Renal pelvis (tissue), 4 donors: ENCODE results near the gene F7. TPM values are rescaled to one million over a fixed set of nuclear protein-coding genes. Genes with fewer than 3 reads are reported as not detected.
"Not testable (repeated sequence)": the region's sequence is repeated elsewhere in the genome, so short reads cannot be mapped to it uniquely, and the experiment has no call there.

ENCODE experiments used
- DNase-seq: peaks from one replicate; pipeline ENCODE4 v3.0.0-alpha.2; 2013
- polyA plus RNA-seq, 3 donors: library from polyadenylated mRNA; unstranded; fragments of 120-200 nt; gene quantifications; one replicate each; pipeline ENCODE4 v1.2.1, GENCODE V29; 2013; ENCODE audit not compliant: insufficient read length in 3 of 3

The F7 gene
- polyA plus RNA-seq, 3 donors = 4.5 to 5.8 (median 4.8) TPM

DNA sequence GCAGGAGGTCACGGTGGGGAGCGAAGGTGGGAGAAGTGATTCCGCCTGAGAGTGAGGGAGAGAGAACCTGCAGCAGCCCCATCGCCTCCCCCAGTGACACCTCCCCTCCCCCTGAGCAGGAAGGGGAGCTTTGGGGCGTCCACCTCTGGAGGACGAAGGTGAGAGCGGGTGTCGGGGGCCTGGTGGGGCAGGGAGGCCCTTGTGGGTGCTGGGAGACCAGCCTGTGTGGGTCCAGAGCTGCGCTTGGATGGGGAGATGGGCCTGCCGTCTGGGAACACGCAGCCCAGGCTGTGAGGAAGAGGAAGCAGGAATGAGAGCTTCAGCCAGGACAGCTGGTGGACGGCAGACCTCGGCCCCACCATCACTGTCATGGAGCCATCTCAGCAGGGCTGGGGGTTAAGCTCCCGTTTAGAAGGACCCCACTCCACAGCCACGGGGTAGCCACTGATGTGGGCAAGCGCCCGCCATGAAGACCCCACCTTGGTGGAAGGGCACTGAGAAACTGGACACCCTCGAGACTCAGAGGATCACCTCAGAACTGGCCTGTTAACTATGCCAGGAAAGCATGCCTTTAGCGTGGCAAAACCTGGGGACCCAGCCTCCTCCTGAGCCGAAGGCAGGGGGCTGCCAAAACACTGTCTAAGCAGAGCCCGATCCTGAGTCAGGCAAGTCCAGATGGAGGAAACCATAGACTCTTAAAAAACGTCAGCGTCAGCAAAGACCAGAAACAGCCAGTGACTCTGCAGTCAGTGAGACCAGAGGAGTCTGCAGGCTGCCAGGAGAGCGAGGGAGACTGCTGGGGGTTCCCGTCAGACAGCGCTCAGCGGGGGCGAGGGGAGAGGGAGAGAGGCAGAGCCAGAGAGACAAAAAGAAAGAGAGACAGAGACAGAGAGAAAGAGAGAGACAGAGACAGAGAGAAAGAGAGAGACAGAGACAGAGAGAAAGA, 46.4 kb downstream of the F7 start:
- no peak for DNase-seq

DNA sequence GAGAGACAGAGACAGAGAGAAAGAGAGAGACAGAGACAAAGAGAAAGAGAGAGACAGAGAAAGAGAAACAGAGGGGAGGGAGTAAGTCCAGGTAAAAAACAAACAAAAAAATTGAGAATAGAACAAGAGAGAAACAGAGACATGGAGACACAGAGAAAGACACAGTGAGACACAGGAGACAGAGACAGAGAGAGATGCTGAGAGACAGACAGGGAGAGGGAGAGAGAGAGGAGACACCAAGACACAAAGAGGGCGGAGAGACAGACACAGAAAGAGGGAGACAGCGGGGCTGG, 47.0 kb downstream of the F7 start:
- no peak for DNase-seq

DNA sequence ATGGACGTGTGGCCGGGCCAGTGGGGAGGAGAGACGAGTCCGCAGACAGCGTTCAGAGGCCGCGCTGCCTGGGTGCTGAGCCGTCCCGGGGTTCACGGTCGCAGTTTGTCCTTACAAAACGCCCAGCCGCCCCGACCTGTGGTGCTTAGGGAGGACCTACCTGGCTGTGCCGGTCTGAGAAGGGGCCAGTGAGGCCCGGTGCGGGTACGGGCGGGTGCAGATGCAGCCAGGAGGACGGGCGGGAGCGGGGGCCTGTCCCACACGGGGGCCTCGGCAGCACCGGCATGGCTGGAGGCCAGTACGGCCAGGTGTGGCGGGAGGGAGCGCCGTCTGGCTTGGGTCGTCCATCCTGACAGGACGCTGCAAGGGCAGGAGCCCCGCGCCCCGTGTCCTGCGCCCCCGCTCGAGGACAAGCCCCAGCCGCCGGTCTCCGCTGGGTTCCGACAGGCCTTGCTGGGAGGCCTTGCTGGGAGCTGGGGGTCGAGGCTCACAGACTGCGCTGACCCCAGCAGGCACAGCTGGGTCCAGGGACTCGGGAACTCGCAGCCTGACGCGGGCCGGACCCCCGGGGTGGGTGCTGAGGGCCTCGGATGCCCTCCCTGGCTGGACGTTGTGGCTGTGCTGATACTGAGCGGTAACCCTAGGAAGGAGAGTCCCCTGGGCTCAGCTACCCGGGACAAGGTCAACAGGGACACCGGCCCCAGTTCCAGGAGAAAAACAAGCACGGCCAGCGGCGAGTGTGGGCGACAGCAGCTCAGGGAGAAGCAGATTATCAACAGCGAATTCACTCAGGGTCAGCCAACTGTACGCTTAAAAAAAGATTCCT, 47.6 kb downstream of the F7 start:
- no peak for DNase-seq

DNA sequence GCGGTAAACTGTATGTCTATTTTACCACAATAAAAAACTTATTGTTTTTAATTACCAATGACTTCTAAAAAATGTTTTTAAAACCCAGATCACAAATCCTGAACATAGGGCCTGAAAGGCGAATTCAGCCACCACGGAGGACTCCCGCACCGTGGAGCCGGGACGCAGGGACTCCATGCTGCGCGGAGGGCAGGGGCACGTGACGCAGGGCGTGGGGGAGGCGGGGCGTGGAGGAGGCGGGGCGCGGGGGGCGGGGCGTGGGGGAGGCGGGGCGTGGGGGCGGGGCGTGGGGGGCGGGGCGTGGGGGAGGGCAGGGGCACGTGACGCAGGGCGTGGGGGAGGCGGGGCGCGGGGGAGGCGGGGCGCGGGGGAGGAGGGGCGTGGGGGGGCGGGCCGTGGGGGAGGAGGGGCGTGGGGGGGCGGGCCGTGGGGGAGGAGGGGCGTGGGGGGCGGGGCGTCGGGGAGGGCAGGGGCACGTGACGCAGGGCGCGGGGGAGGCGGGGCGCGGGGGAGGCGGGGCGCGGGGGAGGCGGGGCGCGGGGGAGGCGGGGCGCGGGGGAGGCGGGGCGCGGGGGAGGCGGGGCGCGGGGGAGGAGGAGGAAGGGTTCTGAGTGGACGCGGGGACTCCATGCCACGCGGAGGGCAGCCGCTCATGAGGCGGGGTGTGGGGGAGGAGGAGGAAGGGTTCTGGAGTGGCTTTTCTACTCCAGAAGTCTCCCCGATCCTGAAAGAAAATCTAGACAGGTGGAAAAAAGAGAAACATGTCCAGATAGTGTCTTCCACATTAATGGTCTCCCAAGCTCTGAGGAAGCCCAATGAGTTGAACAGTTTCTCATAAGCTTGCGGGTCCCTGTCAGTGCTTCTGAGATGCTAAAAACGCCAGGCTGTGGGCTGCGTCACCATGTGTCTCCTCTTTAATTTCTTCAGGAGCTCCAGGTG, 48.5 kb downstream of the F7 start:
- DNase-seq = no peak

- DNase-seq = no peak
Measured at GRCh38 chr13:113155201-113155600, 49.6 kb downstream of the F7 start.

DNA sequence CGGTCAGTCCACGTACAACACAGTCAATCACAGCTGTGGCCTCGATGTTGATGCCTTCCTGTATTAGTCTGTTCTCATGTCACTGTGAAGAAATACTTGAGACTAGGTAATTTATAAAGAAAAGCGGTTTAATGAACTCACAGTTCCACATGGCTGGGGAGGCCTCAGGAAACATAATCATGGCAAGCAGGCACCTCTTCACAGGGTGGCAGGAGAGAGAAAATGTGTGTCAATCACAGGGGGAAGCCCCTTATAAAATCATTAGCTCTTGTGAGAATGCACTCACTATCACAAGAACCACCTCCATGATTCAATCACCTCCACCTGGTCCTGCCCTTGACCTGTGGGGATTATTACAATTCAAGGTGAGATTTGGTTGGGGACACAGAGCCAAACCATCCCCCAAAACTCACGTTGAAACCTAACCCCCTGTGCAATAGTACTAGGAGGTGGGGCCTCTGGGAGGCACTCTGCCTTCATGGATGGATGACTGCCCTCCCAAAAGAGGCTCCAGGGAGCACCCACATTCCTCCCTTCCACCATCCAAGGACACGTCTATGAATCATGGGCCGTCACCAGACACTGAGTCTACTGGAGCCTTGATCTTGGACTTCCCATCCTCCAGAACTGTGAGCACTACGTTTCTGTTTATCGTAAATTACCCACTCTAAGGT, 50.5 kb downstream of the F7 start:
- DNase-seq = no peak

GRCh38 chr13:113157206-113157928, 51.8 kb downstream of the F7 start:
- no peak for DNase-seq

DNA sequence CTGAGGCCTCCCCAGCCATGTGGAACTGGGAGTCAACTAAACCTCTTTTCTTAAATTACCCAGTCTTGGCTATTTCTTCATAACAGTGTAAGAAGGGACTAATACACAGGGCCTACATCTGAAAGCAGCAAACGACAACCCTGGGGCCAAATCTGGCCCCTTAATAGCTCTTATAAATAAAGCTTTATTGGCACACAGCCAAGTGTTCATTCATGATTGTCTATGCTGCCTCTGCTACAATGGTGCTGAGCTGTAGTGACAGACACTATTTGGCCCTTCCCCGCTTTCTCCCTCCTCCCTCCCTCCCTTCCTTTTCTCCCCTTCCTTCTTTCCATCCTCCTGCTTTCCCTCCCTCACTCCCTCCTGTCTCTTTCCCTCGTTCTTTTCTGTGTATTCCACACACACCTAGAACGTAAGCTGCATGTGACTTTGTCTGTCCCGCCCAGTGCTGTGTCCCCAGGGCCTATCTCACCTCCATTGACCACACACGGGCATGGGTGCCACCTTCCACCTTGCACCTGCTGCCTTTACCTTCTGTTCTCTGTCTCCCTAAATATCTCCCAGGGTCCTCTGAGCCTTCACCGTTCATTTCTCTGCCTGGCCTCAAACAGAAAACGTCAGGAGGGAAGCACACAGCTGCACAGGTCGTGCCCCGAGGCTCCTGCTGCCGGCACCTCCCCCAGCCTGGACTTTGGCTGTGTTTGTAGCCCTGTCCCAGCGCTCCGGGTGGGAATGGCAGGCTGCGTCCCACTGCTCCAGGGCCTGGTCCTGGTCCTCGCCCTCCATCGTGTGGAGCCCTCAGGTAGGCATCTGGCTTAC, 52.5 kb downstream of the F7 start, which contains the start of gene PROZ:
Gene PROZ, plus strand, starts transcription at position 720 of the 819 bp plus-strand sequence. Its CDS starts 13 bp downstream, at position 733.
- no peak for DNase-seq

GRCh38 chr13:113158946-113159345, 53.4 kb downstream of the F7 start:
- no peak for DNase-seq

DNA sequence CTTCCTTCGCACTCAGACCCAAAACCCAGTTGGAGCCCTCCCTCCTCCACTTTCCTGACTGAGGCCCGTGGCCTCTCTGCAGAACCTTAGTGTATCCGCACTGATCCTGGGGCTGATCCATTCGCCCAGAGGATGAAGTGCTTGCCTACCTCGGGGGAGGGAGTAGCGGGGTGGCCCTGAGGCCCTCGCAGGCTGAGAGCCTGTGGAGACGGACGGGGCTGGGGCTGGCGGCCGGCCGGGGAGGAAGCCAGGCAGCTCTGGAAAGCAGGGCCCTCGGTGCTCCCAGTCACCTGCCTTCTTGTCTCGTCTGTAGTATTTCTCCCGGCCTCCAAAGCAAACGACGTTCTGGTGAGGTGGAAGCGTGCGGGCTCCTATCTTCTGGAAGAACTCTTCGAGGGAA, 54.1 kb downstream of the F7 start:
- DNase-seq = no peak

DNA sequence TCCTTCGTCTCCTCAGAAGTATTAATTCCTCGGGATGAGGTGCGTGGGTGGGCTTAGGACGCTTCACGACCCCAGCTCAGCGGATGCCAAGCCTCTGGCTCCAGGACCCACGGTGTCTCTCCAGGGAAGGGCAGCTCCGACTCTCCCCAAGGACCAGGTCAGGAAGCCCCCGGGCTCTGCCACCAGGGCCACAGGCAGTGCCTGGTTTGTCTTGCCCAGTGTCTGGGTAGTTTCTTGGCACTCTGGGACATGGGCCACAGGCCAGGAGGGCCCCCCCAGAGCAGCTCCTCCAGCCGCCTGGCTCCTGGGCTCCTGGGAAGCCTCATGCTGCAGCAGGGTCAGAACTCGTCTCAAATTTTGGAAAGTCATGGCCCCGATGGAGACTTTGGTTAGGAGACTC, 55.4 kb downstream of the F7 start:
- no peak for DNase-seq

GRCh38 chr13:113161433-113161832, 55.8 kb downstream of the F7 start:
- DNase-seq = no peak

GRCh38 chr13:113161975-113162374, 56.4 kb downstream of the F7 start:
- DNase-seq = not testable (repeated sequence)

DNA sequence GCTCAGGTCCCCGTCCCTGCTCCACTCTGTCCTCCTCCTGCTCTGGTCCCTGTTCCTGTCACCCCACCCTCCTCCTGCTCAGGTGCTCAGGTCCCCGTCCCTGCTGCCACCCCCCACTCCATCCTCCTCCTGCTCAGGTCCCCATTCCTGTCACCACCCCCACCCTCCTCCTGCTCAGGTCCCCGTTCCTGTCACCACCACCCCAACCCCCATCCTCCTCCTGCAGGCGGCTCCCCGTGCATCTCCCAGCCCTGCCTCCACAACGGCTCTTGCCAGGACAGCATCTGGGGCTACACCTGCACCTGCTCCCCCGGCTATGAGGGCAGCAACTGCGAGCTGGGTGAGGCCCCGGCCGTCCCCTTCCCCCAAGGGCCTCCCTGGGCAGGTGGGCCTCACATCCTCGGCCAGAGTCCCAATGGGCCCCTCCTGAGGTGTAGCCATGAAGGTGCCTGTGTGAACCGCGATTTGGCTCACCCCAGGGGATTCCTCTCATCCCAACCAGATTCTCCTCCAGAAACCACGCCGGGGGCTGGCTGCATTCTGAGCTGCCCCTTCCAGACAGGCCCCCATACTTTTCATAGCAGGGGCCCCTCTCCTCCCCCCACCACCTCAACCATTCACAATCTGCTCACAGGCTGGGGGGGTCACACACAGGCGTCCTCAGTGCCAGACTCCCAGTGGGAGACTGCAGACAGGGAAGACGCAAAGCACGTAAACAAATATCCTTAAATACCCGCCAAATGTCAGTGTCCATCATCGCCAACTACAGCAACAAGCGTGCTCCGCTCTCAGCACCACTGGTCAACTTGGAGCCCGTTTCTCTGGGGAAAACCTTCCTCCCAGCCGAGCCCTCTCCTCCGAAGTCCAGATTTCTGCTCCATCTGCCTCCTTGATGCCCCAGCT, 57.4 kb downstream of the F7 start:
- DNase-seq = no peak

GRCh38 chr13:113164492-113164891, 58.9 kb downstream of the F7 start:
- no peak for DNase-seq

GRCh38 chr13:113166266-113166665, 60.7 kb downstream of the F7 start:
- DNase-seq = no peak

- DNase-seq = no peak
Measured at GRCh38 chr13:113166681-113167080, 61.1 kb downstream of the F7 start.

DNA sequence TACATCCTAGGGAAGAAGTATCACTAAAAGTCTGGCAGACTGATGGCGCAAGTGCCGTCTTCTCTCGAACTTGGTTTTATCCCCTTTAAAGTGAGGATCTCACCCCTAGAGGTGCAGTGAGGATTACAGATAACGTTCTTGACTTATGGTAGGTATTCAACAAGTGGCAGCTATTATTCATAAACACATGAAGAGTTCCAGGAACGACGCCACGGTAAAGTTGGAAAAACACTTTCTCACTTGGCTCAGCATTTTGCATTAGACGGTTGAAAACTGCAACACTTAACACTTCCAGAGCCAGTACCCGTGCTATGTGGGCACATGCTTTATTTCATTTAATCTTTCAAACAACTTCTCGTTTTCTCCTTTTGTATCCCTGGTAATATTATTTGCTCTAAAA, 61.6 kb downstream of the F7 start:
- DNase-seq = no peak

GRCh38 chr13:113167575-113167974, 62.0 kb downstream of the F7 start:
- DNase-seq = no peak
